SJSA1 (cell line): ENCODE measurements around the gene RAI14. TPM values are rescaled to one million over a fixed set of nuclear protein-coding genes. Genes with fewer than 3 reads are reported as not detected.

Experiments
- DNase-seq, 2 experiments: peaks; one replicate each; pipeline ENCODE4 v3.0.0-alpha.2; 2015 to 2020; ENCODE audit warnings: low spot score in 2 of 2, low read depth in 1 of 2
- H3K27ac ChIP-seq: fragments of 250-450 bp; sonication (Bioruptor Pico); 2 replicates; pipeline ENCODE4 v1.5.1; 2020; ENCODE audit warnings: mild to moderate bottlenecking, moderate library complexity
- H3K27me3 ChIP-seq: fragments of 250-450 bp; sonication (Bioruptor Pico); replicated peaks from 2 replicates; pipeline ENCODE4 v1.5.1; 2020; ENCODE audit warnings: mild to moderate bottlenecking, moderate library complexity
- H3K36me3 ChIP-seq: fragments of 250-450 bp; sonication (Bioruptor Pico); 2 replicates; pipeline ENCODE4 v1.5.1; 2020; ENCODE audit warnings: mild to moderate bottlenecking
- H3K4me1 ChIP-seq: fragments of 250-450 bp; sonication (Bioruptor Pico); replicated peaks from 2 replicates; pipeline ENCODE4 v1.6.1; 2021; ENCODE audit warnings: mild to moderate bottlenecking
- H3K4me3 ChIP-seq: fragments of 250-450 bp; sonication (Bioruptor Pico); 2 replicates; pipeline ENCODE4 v1.5.1; 2020; ENCODE audit warnings: mild to moderate bottlenecking
- H3K9me3 ChIP-seq: fragments of 250-450 bp; sonication (Bioruptor Pico); replicated peaks from 2 replicates; pipeline ENCODE4 v1.5.1; 2020; ENCODE audit warnings: mild to moderate bottlenecking
- total RNA-seq: library from RNA; depleted of rRNA; stranded (reverse); fragments of >200 nt; shearing (Covaris generic); gene quantifications from 2 replicates; pipeline ENCODE4 v1.2.3, GENCODE V29; 2014

The RAI14 gene
- total RNA-seq, 1 experiment from 2014 or later, result 30.6 TPM

DNA sequence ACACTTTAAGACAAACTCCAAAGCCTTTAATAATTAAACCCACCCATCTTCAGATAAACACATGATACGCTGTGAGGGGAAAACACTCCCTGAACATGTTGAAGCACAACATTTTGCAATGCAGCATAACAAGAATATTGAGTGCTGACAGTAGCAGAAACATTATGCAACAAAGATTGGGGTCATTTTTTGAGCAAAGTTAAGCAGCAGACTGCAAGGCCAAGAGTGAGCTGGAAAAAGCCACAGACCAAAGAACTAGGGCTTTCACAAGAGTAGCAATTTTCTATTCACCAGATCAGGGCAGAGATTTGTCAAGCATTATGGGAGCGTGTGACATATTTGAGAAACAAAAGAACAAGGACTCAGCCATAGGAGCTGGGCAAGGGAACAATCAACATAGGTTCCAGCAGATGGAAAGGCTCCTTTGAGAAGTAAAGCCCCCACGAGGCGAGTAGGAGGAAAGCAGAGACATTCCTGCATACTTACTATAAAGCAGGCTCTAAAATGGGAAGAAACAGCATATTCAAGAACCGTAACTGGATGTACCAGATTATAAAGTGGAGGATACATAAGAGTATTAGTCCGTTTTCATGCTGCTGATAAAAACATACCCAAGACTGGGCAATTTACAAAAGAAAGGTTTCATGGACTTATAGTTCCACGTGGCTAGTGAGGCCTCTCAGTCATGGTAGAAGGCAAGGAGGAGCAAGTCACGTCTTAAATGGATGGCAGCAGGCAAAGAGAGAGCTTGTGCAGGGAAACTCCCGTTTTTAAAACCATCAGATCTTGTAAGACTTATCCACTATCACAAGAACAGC, 178.1 kb downstream of the RAI14 start:
- H3K36me3 ChIP-seq, result 0 out of 2 replicates have a peak, but pooled peaks cover 3% of the 10 kb centered on the region
- 0 out of 2 replicates have a peak, but pooled peaks cover 5% of the 10 kb centered on the region for H3K9me3 ChIP-seq
- H3K27me3 ChIP-seq, result no peaks in the 10 kb centered on the region
- H3K4me3 ChIP-seq, result no peak overlapping the region
- DNase-seq, result no peak
- H3K4me1 ChIP-seq, result peaks cover 8% of the 10 kb centered on the region
- no peak overlapping the region for H3K27ac ChIP-seq

DNA sequence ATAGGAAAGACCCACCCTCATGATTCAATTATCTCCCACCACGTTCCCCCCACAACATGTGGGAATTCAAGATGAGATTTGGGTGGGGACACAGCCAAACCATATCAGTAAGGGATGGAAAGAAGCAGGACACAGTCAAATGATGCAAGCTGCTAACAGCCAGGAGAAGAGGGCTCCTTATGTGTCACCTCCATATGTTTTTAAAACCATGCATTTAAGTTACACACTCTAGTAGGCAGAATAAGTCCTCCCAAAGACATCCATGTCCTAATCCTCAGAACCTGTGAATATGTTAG, 178.6 kb downstream of the RAI14 start:
- Histone ChIP-seq H3K27me3 (no peaks in the 10 kb centered on the region), H3K36me3 (0 out of 2 replicates have a peak, but pooled peaks cover 3% of the 10 kb centered on the region), H3K9me3 (0 out of 2 replicates have a peak, but pooled peaks cover 5% of the 10 kb centered on the region), H3K4me3 (no peak overlapping the region), H3K27ac (no peak overlapping the region), H3K4me1 (peaks cover 8% of the 10 kb centered on the region)
- no peak for DNase-seq

DNA sequence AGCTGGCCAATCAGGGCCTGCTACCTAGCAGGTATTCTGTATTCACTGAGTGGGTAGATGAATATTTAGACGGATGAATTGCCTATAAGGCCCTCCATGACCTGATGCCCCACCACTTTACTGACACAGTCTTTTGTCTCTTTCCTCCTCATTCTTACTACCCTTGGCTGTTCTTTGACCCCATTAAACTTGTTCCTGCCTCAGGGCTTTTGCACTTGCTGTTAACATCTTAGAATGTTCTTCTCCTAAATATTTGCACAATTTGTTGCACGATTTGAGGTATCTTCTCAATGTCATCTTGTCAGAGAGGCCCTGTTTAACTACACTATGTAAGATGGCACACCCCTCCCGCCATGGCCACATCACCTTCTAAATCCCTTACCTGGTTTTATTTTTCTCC, 179.5 kb downstream of the RAI14 start:
- 0 out of 2 replicates have a peak, but pooled peaks cover 2% of the 10 kb centered on the region for H3K36me3 ChIP-seq
- H3K9me3 ChIP-seq, result 0 out of 2 replicates have a peak, but pooled peaks cover 5% of the 10 kb centered on the region
- H3K27me3 ChIP-seq, result no peaks in the 10 kb centered on the region

DNA sequence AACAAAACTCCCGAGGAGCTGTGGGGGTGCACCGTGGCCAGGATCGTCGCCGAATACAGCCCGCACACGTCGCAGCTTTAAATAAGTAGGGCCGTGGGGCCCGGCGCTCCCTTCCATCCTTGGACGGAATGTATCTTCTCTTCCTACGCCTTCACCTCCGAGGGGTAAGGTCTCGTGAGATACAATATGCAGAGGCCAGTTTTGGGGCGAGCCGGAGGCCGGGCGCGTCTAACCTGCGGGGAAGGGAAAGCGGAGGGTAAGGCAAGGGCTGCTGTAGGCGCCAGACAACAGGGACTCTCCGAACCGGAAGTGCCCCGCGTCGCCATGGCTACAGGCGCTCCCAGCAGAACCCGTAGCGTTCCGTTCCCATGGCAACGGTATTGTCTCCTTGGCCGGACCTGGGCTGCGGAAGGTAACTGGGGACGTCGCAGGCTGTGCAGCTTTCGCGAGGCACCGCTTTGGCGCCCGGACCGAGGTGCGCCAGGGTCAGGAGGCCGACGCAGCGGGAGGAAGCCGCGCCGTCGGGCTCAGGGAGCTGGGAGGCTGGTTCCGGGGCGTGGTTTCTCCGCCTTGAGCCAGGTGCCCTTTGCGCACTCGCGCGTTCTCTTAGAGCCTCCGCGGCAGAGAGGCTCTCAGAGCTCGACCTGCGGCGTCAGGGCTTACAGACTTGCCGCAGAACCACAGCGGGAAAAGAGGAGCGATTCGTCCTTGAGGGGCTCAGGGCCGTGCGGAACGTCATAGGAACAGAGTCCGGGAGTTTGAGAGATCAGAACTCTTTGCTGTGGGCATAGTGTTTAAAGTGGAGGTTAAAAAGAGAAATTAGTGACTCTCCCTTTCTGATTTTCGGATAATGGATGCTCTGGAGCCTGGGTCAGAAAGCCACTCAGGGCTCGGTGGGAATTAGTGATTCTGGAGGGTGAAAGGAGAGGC, 182.9 kb downstream of the RAI14 start, which contains the start of gene TTC23L:
Gene TTC23L (plus strand): TSS at position 380 of the 930 bp plus-strand sequence. CDS start 1,508 bp downstream, outside the sequence.
- H3K27me3 ChIP-seq, result no peaks in the 10 kb centered on the region
- 0 out of 2 replicates have a peak, but pooled peaks cover 5% of the 10 kb centered on the region for H3K9me3 ChIP-seq
- no peak within 1 kb of the TSS; the same call in 1 of the 2 replicates for H3K27ac ChIP-seq
- H3K4me3 ChIP-seq, result peak within 1 kb of the TSS; percentile 62
- peak; percentile 76 to 82 for DNase-seq
- peaks cover 8% of the 10 kb centered on the region for H3K4me1 ChIP-seq
- H3K36me3 ChIP-seq, result no peaks in the 10 kb centered on the region

More for the DNA sequence above, 179.5 kb downstream of the RAI14 start:
- peaks cover 8% of the 10 kb centered on the region for H3K4me1 ChIP-seq
- H3K27ac ChIP-seq, result no peak overlapping the region
- no peak for DNase-seq
- H3K4me3 ChIP-seq, result no peak overlapping the region

DNA sequence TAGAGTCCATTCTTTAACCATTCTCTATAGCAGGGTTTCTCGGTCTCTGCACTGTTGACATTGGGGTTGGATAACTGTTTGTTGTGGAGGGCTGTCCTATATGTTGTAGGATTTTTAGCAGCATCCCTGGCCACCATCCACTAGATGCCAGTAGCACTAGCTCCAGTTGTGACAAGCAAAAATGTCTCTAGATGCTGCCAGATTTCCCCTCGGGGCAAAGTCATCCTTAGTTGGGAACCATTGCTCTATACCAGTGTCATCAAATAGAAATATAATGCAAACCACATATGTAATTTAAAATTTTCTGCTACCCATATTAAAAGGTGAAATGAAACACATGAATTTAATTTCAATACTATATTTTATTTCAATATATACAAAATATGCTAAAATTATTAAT, 185.7 kb downstream of the RAI14 start:
- Histone ChIP-seq H3K27me3 (no peaks in the 10 kb centered on the region; the same call in 1 of the 2 replicates), H3K4me3 (no peak overlapping the region), H3K27ac (no peak overlapping the region), H3K36me3 (no peaks in the 10 kb centered on the region), H3K4me1 (peaks cover 8% of the 10 kb centered on the region), H3K9me3 (0 out of 2 replicates have a peak, but pooled peaks cover 5% of the 10 kb centered on the region)
- DNase-seq, result no peak

DNA sequence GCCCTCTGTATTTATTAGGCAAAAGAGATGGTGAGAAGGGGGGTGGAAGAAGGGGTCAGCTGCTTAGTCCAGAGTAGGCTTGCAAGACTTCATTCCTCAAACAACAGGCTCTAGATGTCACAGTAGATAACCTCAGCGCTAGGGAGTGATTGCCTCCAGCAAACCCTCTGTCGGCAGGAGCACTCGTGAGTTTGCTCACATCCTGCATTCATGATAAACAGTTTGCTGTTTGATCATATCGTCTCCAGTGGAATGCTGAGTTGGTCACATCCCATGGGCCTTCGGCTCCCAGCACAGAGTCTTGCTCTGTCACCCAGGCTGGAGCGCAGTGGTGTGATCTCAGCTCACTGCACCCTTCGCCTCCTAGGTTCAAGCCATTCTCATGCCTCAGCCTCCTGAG, 186.4 kb downstream of the RAI14 start:
- no peaks in the 10 kb centered on the region for H3K36me3 ChIP-seq
- H3K9me3 ChIP-seq, result 0 out of 2 replicates have a peak, but pooled peaks cover 5% of the 10 kb centered on the region
- DNase-seq, result no peak
- H3K27ac ChIP-seq, result no peak overlapping the region
- H3K4me3 ChIP-seq, result no peak overlapping the region
- H3K27me3 ChIP-seq, result no peaks in the 10 kb centered on the region; the same call in 1 of the 2 replicates
- peaks cover 8% of the 10 kb centered on the region for H3K4me1 ChIP-seq

DNA sequence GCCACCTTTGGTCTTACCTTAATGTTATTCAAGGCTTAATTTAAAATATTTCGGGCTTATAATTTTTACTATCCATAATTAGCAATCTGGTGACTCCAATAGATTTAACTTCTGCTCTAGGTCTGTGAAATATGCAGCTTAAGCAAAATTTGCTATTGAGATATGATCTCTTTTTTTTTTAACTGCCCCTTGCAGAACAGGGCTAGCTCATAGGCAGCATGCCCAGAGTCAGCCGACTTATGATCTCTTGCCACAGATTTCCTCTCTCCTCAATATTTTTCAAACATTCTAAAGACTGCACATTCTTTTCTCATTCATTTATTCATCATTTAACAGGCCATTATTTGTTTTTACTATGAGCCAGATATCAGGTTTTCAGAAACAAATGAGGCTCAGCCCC, 187.4 kb downstream of the RAI14 start:
- Histone ChIP-seq H3K27ac (no peak overlapping the region), H3K4me3 (no peak overlapping the region), H3K4me1 (peaks cover 7% of the 10 kb centered on the region), H3K36me3 (no peaks in the 10 kb centered on the region), H3K27me3 (no peaks in the 10 kb centered on the region; the same call in 1 of the 2 replicates), H3K9me3 (0 out of 2 replicates have a peak, but pooled peaks cover 4% of the 10 kb centered on the region)
- no peak for DNase-seq

DNA sequence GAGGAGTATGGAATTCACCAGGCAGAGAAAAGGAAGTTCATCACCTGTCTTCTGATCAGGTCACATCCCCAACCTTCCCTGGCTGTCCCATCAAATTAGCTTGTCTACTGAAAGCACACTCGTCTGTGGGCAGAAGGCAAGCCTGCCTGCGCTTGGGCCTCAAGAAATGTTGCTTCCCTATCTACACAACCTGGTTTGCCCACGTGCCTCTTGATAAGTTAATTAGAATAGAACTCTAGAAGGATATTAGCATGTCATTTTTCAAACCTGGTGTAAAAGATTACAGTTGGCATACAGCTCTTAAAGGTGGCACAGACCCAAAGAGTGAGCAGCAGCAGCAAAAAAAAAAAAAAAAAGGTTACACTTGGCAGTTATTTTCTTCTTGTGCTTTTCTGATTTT, 188.0 kb downstream of the RAI14 start:
- H3K27me3 ChIP-seq, result no peaks in the 10 kb centered on the region; the same call in 1 of the 2 replicates
- peaks cover under 1% of the 10 kb centered on the region; the same call in 1 of the 2 replicates for H3K4me1 ChIP-seq
- H3K9me3 ChIP-seq, result no peaks in the 10 kb centered on the region
- no peak for DNase-seq
- H3K36me3 ChIP-seq, result no peaks in the 10 kb centered on the region
- no peak overlapping the region for H3K27ac ChIP-seq
- no peak overlapping the region for H3K4me3 ChIP-seq

DNA sequence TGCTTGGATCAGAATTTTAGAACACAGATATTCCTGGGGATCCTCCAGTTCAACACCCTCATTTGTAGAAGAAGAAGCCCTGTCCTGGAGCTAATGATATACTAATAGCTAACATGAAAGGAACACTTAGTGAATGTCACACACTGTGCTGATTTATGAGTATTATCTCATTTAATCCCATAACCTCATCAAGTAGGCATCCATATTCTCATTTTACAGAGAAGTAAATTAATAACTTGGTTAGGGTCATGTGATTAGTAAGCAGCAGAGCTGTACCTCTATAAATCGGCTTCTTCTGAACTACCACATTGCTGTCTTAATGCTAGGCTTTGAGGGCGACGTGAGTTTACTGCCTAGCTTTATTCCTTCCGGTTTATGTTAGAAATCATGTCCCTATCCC, 188.9 kb downstream of the RAI14 start:
- no peaks in the 10 kb centered on the region; the same call in 1 of the 2 replicates for H3K27me3 ChIP-seq
- H3K9me3 ChIP-seq, result no peaks in the 10 kb centered on the region
- no peak overlapping the region for H3K4me3 ChIP-seq
- H3K36me3 ChIP-seq, result no peaks in the 10 kb centered on the region
- DNase-seq, result no peak
- no peak overlapping the region for H3K27ac ChIP-seq
- H3K4me1 ChIP-seq, result no peaks in the 10 kb centered on the region

DNA sequence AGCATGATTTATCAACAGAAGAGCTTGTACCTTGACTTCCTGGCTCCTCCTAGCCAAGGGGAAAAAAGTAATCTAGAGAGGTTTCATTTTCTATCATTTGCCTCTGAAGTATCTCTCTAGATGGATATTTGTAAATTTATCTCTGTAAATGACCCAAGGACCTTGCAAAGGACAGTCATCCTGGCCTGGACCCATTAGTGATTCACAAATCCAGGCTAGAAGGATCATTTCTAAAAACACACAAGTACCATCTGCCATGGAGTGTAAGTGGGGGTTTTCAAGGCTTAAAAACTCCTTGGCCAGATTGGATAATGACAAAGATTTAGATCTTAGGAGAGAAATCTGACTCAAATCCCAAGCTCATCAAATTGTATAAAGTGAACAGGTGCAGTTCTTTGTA, 190.9 kb downstream of the RAI14 start:
- DNase-seq, result no peak
- no peaks in the 10 kb centered on the region for H3K9me3 ChIP-seq
- H3K27me3 ChIP-seq, result no peaks in the 10 kb centered on the region; the same call in 1 of the 2 replicates
- H3K36me3 ChIP-seq, result no peaks in the 10 kb centered on the region
- H3K27ac ChIP-seq, result no peak overlapping the region
- H3K4me1 ChIP-seq, result no peaks in the 10 kb centered on the region
- H3K4me3 ChIP-seq, result no peak overlapping the region

DNA sequence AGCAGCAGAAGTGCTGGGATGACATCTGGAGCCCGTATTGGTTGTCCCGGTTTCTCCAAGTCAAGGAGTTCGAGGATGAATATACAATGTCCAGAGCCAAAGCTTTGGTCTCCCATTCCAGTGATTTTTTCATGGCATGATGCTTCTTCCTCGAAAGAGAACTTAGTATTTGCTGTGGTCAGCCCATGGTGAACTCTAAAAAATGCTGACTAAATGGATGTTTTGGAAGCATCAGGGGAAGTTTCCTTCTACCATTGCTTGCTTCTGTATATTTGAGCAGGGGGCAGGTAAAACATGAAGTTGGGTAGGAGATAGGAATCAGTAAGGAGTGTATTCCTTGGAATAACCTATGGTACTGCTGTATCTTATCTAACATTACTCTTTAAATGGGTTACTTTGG, 191.4 kb downstream of the RAI14 start:
- H3K27ac ChIP-seq, result no peak overlapping the region
- DNase-seq, result no peak

DNA sequence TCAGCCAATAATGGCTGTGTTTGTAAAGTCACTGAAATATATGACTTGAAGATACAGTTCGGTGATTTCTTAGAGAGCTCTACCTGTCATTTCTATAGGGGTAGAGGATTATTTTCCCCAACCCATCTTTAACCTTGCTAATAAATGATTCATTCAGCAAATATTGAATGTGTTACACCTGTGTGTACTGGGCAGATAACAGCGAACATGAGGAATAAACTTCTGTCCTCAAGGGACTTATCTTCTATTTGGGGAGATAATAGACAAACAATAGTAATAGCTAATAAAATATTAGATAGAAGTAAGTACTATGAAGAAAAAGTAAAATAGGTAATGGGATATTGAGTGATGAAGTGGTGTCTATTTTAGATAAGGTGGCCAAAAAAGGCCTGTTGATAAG, 192.1 kb downstream of the RAI14 start:
- no peaks in the 10 kb centered on the region for H3K9me3 ChIP-seq
- H3K4me3 ChIP-seq, result no peak overlapping the region
- no peaks in the 10 kb centered on the region; the same call in 1 of the 2 replicates for H3K27me3 ChIP-seq
- H3K27ac ChIP-seq, result no peak overlapping the region
- H3K36me3 ChIP-seq, result no peaks in the 10 kb centered on the region
- DNase-seq, result no peak
- H3K4me1 ChIP-seq, result no peaks in the 10 kb centered on the region

More for the DNA sequence above, 191.4 kb downstream of the RAI14 start:
- no peaks in the 10 kb centered on the region for H3K9me3 ChIP-seq
- H3K4me3 ChIP-seq, result no peak overlapping the region
- H3K36me3 ChIP-seq, result no peaks in the 10 kb centered on the region
- H3K4me1 ChIP-seq, result no peaks in the 10 kb centered on the region
- no peaks in the 10 kb centered on the region; the same call in 1 of the 2 replicates for H3K27me3 ChIP-seq

DNA sequence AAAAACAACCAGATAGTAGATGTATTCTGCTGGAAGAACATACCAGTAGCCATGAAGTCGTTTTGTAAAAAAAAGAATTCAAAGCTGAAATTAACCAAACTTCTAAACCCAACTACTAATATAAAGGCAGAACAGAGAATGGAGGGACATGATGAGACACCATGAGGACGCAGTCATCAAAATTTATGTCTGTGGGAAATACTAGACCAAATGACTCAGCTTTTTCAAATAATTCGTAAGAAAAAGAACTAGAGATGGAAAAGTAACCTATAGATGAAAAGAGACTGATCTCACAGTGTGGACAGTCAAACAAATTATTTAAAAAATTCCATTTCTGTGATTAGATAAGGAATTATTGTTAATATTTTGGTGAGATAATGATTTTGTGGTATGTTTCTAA, 193.1 kb downstream of the RAI14 start:
- no peak for DNase-seq
- no peaks in the 10 kb centered on the region for H3K36me3 ChIP-seq
- H3K27me3 ChIP-seq, result no peaks in the 10 kb centered on the region; the same call in 1 of the 2 replicates
- H3K4me1 ChIP-seq, result no peaks in the 10 kb centered on the region
- H3K27ac ChIP-seq, result no peak overlapping the region
- H3K9me3 ChIP-seq, result no peaks in the 10 kb centered on the region
- H3K4me3 ChIP-seq, result no peak overlapping the region
